Measurements from ENCODE around the gene TGFBI.
"Not testable (repeated sequence)": the region's sequence is repeated elsewhere in the genome, so short reads cannot be mapped to it uniquely, and the experiment has no call there.

TGFBI gene

DNA sequence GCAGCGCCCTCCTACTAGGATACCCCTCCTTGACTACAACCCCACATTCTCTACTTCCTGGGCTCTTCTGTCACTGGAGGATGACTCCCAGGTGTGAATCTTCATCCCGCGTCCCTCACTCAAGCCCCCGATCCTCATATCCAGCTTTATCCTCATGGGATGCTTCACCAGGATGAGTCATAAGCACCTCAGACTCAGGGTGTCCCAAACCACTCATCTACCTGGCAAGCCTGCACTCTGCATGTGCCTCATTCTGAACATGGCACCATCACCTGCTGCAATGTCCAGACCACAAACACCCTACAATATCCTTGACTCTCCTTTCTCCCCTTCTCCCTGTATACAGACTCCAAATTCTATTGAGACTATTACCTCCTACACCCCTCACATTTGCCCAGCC, 1.5 kb upstream of the TGFBI start:
- no peak for DNase-seq (ENCODE audit: low read depth)

DNA sequence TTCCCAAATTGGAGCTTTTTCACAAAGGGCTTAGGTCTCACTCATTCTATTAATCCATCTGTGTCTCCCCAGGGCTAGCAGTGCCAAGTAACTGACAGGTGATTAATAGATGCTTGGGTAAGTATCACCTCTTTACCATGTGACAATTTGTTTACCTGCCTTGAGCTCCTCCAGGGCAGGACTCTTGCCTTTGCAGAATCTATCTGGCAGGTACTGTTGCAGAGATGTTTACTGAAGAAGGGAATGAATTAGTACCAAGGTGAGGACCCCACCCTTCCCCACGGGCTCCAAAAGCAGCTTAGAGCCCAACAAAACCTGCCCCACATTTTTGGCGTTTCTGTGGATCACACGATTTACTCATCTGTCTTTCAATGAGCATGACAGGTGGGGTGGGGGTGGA, 698 bp upstream of the TGFBI start:
- no peak for DNase-seq (ENCODE audit: low read depth)

DNA sequence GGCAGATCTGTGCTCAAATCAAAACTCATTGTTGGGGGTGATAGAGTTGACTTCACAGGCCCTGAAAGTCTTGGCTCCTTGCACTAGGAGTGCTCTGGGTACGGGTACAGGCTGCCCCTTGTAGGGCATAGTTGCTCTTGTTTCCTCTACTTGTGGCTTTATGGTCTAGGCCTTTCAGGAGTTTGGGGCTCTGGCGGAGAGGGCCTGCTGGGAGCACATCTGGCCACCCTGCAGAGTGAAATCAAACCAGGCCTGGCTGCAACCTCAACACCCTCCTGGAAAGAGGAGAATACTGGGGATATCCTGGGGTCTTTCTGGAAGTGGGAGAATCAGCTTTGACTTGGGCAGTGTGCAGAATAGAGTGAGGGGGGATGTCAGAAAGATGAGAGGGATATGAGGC, 1.5 kb downstream of the TGFBI start:
- DNase-seq (ENCODE audit: low read depth): no peak

DNA sequence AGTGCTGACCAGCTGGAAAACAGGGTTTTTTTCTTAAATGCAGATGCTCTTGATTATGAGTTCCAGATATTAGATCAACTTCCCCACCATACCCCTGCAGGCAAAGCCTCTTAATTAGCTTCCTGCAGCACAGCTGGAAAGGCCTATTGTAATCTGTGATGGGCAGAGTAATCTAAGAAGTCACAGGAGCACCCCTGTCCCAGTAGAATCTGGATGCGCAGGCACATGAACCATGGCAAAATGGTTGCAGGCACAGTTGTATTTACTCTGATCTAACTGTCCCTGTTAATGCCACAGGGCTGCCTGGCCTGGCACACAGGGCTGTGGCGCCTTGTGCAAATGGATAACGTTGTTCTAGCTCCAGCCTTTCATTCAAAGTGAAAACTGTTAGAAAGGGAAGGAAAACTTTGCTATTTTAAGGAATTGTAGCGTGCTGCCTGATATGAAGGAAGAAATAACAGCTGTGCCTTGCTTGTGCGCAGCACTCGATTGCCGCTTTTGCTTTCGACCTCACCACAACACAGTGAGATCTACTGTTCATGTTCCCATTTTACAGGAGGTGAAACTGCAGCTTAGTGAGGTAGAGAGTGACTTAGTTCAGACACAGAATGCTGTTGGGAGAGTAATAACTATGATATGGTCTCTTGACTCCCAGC, 2.3 kb downstream of the TGFBI start:
- DNase-seq (ENCODE audit: low read depth): no peak

DNA sequence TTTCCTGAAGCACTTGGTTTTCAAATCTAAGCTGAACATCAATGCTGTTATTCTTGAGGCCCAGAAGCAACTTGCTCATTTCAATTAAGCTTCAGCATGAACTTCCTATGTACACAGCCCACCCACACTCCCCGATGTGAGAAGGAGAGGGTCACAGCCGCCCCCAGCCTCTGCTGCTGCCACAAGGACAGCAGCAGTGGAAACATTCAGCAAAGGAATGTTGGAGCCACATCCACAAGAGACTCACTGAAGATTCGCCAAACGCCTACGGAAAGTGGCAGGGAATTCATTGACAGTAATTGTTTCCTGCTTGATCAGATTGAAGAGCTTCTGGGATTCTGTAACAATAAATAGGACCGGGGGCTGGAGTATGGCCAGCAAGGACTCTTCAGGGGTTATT, 2.9 kb downstream of the TGFBI start:
- no peak for DNase-seq (ENCODE audit: low read depth)

DNA sequence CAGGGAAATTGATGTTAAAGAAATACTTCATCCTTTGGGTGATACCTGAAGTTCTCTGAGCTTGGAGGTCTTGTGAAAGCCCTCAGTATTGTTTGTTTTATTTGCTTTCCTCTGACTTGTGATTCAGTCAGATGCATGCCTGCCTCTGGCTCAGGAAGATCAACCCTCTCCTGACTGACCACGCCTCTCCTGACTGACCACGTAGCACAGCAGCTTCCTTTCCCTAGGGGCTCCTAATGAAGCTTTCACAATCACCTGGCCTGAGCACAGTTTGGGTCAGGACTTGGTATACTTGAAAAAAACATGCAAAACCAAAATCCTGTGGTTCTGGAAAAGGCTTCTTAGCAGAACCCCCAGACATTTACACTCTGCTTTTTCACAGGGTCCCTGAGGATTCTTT, 3.8 kb downstream of the TGFBI start:
- no peak for DNase-seq (ENCODE audit: low read depth)

DNA sequence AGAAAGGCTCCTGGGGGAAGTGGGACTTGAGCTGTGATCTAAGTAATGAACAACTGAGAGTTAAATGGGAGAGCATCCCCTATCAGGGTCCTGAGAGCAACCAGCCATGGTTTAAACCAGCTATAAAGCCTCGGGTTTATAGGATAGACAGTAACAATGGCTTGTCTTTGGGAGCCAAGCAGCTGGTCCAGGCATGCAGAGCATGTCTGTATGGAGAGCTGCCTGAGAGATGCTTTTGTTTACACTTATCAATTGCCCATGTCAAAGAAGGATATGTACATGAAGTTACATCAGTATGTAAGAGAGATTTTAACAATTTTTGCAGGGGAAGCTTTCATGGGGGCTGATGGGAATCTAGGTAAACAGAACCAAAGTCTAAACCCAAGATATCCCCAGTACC, 4.4 kb downstream of the TGFBI start:
- DNase-seq (ENCODE audit: low read depth): no peak

DNA sequence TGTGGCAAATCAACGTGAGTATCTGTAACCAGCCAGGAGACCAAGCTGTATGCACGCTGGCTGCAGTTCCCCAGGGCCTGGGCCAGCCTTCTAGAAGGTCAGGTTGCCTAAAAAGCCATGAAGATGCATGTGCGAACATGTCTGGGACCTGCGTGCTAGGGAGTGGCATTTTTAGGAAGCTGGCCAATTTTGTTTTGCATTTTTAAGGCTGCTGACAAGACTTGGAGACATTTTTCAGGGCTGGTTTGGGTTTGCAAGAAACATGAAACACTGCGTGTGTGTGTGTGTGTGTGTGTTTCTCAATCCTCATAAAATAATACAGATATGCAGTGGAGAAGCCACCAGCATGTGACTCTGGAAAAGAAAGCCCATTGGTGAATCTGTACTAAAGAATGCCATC, 5.1 kb downstream of the TGFBI start:
- no peak for DNase-seq (ENCODE audit: low read depth)

DNA sequence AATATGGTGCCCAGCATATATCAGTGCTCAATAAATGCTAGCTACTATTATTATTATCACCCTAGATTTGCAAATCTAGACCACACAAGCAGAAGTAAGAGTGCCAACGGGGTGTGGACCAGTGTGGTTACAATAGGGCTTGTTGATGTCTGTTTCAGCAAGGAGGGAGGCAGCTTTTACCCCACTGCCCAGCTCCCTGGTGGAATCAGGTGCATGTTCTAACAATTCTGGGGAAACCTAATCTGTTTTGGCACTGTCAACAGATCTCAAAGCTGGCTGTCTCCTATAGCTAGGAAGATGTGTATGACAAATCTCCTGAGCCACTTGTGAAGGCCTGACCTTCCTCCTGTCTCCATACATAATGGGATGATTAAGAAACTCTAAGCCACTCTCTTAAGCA, 5.7 kb downstream of the TGFBI start:
- DNase-seq (ENCODE audit: low read depth): no peak

DNA sequence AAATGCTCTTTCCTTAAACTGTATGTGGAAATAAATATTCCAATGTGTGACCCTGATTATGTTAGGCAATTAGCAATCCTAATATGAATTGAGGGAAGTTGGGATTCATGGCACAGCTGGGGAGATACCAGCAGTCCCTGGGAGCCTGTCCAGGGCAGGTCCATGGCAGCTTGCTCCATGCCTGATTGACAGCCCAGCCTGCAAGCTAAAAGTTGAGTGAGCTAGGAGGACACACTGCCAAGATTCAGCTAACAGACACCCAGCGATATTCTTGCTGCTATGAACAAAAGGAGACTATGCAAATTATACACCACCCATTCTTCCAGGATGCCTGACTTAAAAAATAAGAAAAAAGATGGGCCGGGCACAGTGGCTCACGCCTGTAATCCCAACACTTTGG, 6.2 kb downstream of the TGFBI start:
- no peak for DNase-seq (ENCODE audit: low read depth)

DNA sequence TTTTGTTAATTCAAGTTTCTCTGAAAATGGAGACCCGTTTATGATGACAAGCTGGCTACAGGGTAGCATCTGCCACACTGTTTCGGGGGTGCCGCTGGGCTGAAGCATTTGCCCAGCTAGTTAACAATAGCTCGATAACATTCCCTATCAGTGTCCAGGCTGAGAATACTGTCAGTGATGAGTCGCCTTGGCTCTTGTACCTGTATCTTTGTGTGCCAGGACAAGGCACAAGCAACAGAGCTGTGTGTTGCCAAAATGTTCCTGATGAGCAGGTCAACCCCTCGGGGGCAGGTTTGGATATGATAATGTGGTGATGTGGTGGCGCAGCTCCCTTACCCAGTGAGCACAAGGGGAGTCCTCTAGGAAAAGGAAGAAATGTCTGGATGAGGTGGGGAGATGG, 7.0 kb downstream of the TGFBI start:
- DNase-seq (ENCODE audit: low read depth): no peak

DNA sequence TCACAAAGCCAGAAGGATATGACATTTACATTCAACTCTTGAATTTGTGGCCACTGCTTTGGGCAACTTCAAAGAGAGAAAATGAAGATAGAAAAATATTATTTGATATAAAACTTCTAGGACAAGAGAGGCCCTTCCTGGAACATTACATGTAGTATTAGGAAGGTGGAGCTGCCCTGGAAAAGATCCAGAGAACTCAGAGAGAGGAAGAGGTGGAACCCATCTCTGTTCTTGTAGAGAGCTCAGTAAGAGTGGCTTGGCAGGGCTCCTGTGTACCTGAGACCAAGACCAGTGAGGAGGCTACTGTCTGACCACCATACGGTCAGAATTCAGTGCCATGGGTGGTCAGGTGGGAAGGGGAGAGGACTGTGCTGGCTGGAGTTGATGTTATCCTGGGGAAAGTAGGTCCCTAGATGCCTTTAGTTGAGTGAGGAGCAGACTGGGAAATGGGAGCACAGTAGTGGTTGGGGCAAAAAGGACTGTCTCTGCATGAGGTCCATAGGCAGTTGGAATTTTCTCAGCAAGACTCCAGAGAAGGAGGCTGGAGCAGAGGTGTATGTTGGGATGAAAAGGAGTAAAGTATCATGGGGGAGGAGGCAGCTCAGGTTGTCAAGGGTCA, 7.6 kb downstream of the TGFBI start:
- DNase-seq (ENCODE audit: low read depth): no peak

DNA sequence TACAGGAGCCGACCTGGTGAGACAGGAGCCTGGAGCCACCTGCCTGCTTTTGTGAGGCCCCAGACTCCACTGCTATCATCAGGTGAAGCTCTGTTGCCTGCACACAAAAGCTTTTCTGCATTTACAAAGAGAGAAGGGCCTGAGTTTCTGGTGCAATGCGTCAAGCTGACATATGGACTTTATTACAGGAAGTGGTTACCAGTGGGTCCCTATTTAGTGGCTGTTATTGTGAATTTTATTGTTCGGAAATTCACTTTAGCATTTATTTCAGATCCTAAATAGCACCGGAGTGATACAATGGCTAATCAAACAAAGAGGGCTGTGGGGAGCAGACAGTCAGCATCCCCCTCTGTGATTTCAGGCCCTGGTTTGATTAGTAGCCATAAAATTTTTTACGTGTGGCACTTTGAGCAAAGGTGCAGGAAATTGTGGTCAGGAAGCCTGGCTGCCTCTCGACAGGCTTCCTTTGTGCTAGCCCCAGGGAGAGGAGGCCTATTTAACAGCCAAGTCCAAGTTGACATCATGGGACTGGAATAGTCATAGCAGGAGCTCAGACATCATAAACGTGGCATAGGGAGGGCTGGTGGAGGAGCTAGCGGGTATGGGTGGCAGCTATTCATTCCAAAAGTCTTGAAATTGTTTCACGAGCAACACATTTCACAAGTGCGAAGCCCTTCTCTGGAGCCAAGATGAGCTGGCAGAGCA, 8.4 kb downstream of the TGFBI start:
- no peak for DNase-seq (ENCODE audit: low read depth)

DNA sequence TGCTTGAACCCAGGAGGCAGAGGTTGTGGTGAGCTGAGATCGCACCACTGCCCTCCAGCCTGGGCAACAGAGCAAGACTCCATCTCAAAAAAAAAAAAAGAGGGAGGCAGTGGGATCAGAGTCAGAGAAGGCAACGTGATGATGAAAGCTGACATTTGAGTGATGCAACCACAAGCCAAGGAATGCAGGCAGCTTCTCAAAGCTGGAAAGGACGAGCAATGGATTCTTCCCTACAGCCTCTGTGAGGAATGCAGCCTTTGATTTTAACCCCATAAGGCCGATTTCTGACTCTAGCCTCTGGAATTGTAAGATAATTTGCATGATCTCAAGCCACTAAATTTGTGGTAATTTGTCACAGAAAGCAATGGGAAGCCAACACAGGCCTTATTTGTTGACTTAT, 9.8 kb downstream of the TGFBI start:
- DNase-seq (ENCODE audit: low read depth): no peak

DNA sequence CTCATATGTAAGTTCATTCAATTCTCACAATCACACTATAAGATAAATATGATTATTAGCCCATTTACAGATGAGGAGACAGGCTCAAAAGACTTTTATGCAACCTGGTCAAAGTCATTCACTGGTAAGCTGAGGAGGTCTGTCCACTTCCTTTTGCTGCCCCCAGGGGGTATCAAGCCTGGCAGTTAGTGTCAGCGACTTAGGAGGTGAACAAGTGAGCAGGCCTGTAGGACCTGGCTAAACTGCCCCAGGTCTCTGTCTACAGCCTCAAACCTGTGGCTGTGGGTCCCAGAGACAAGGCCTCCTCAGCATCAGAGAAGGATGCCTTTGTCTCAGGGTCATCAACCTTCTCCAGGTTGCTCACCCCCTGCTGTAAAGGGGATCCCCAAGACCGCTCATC, 10.4 kb downstream of the TGFBI start:
- no peak for DNase-seq (ENCODE audit: low read depth)

DNA sequence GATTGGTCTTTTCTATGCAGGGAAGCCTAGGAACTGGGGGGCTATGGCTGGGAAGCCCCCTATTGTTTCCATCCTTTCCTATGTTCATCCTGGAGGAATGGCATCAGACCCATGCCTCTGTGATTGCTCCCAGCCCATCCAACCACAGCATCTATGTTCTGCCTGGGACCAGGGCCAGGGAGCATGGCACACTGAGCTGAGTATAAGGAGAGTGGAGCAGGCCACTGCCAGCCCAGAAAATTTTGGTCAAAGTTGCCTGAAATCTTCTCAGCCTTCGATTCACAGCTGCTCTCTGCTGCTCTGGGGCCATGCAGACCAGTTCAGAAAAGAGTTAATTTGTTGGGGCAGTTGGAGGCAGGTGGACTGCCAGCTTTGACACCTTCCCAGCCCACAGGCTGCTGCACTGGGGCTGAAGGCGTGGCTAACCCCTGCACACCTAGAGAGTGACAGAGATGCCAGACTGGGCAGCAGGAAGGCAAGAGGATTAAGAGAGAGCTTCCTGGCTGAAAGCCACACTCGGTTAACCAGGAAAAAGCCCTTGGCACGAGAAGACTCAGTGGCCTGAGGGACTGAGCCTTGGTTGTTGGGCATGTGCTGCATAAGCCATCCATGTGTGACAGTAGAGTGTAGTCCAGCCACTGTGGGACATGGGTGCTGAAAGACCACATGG, 12.1 kb downstream of the TGFBI start:
- no peak for DNase-seq (ENCODE audit: low read depth)

DNA sequence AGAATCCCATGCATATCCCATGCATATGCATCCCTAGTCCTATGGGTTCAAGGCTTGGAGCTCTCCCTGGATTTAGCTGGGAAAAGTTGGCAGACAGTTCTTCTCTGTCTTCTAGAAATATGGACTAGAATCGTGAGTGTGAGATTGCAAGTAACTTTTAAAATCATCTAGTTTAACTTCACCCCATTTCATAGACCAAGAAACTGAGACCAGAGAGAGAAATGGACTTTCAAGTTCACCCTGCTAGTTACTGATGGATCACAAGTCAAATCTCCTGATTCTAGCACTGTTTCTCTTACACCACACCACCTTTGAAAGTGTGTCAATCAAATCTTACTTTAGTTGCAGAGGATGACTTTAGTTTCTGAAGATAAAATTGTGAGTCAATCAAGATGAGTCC, 13.4 kb downstream of the TGFBI start:
- no peak for DNase-seq (ENCODE audit: low read depth)

DNA sequence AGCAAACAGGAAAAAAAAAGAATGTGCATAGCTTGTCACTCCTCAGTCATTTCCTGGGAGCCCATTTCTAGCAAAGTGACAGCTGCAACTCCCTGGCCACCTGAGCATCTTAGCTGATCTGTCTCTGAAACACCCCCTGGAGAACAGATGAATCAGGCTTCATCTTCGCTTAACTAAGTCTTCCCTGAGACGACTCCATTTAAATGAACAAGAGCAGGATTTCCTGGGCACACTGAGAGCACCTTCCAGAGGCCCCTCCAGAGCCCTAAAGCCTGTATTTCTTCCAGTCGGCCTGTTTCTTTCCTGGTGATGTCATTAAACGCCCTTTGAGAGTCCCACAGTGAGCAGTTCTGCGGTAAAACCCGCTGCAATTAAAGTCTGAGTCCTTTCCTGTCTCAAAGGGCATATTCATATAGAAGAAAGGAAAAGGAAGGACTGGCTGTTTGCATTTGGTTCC, 13.9 kb downstream of the TGFBI start:
- DNase-seq (ENCODE audit: low read depth): no peak

DNA sequence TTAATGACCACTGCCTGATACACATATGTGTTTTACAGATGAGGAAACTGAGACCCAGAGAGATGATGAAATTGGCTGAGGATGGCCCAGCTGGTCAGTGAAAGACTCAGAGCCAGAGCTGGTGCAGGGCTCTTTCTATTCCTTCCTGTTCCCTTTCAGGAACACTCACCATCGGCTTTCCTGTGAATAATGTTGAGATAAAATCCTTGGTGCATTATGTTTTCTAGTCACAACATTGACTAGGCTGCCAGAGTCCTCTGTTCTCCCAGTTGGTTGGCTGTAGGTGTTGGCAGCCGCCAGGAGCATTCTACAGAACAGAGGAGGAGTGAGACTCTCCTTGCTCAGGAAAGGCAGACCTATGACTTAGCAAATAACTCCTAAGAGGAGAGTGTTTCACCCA, 14.8 kb downstream of the TGFBI start:
- DNase-seq (ENCODE audit: low read depth): no peak

DNA sequence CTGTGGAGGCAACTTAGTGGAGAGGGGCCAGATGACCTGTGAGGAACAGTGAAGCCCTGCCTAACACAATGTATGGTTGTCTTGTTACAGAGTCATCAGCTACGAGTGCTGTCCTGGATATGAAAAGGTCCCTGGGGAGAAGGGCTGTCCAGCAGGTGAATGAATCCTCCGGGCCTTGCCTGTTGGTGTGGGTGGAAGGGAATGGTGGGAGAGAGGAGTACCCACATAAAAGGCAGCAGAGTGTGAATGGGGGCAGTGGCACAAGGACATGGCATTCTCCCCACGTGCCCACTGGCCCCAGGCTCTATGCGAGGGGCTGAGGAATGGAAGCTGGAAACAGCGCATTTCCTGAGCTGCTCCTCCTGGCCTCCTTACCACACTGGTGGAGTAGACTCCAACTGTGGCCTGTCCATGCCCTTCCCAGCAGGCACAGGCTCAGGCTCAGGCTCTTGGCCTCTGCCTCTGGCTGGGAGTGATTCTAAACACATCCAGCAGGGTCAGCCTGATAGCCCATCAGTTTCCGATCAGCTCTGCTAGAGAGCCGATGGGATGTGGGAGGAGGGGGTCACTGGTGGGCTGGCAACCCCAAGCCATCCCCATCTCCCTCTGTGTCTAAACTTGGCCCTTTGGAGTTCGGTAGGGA, 15.3 kb downstream of the TGFBI start:
- no peak for DNase-seq (ENCODE audit: low read depth)

DNA sequence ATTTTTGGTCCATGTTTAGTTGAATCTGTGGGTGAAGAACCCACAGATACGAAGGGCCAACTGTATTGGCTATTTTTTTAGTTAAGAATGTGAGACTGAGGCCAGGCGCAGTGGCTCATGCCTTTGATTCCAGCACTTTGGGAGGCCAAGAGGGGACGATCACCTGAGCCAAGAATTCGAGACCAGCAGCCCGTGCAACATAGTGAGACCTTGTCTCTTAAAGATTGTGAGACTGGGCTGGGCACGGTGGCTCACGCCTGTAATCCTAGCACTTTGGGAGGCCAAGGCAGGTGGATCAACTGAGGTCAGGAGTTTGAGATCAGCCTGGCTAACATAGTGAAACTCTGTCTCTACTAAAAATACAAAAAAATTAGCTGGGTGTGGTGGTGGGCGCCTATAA, 16.2 kb downstream of the TGFBI start:
- DNase-seq (ENCODE audit: low read depth): not testable (repeated sequence)

DNA sequence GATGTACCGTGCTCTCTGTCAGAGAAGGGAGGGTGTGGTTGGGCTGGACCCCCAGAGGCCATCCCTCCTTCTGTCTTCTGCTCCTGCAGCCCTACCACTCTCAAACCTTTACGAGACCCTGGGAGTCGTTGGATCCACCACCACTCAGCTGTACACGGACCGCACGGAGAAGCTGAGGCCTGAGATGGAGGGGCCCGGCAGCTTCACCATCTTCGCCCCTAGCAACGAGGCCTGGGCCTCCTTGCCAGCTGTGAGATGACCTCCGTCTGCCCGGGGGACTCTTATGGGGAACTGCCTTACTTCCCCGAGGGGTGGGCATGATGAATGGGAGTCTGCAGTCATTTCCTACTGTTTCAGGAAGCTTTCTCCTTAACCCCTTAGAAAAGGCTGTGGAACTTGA, 17.5 kb downstream of the TGFBI start:
- DNase-seq (ENCODE audit: low read depth): no peak

DNA sequence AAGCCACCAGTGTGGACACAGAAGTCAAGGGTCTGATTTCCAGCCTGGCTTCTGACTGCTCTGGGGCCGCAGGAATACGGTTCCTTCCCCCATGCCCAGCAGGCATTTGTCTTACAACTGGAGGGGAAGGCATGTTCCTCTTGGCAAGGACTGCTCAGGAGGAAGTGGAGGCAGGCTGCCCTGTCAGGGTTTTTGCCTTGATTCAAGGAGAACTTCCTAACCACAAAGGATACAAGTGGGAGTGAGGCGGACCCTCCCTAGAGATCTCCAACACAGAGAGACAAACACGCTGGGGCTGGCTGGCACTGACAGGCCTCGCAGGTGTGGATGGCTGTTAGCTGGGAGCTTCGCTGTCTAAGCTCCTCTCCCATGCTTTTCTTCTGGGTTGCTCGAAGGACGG, 19.1 kb downstream of the TGFBI start:
- DNase-seq (ENCODE audit: low read depth): no peak
